ENCODE results near the gene ZNF326.

Gene ZNF326

DNA sequence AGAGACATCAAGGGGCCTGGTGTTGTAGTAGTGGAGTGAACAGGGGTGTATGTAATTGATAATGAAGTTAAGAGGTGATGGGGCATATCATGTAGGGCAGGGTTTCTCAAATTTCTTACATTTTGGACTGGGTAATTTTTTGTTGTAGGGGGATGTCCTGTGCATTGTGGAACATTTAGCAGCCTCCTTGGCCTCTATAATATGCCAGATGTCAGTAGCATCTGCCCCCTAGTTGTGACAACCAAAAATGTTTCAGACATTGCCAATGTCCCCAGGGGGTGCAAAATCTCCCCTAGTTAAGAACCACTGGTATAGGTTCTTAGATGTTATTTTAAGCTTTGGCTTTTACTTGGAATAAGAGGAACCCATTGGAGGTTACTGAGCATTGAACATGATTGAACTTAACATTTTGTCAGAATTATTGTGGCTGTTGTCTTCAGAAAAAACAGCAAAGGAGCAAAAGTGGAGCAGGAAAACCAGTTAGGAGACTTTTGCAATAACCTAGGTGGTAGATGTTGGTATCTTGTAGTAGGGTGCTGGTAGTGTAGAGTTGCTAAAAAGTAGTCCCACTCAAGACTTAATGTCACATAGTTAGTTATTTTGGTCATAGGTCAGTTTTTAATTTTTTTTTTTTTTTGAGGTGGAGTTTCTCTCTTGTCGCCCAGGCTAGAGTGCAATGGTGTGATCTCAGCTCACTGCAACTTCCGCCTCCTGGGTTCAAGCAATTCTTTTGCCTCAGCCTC lies 6.2 kb downstream of the ZNF326 start:
- Histone ChIP-seq H3K4me3 (ENCODE audit: low read depth, low read length, poor library complexity, severe bottlenecking) (no peak overlapping the region), H3F3A (ENCODE audit: insufficient read depth, low read length) (0 out of 2 replicates have a peak, but pooled peaks cover 4% of the 10 kb centered on the region), H3K27me3 (ENCODE audit: insufficient read depth, low read length) (no peaks in the 10 kb centered on the region), H4K20me1 (ENCODE audit: insufficient read depth, low read length) (no peaks in the 10 kb centered on the region), H3K4me1 (ENCODE audit: insufficient read depth, low read length, severe bottlenecking) (peaks cover 24% of the 10 kb centered on the region), H3K9me3 (ENCODE audit: low read length) (no peaks in the 10 kb centered on the region), H3K4me2 (ENCODE audit: low read length) (no peak overlapping the region), H3K27ac (ENCODE audit: low read depth, low read length, poor library complexity, severe bottlenecking) (no peak overlapping the region), H2AFZ (ENCODE audit: low read length) (no peak overlapping the region), H3K9ac (ENCODE audit: low read length) (no peak overlapping the region), H3K36me3 (ENCODE audit: insufficient read depth, low read length) (peaks cover 38% of the 10 kb centered on the region), H3K79me2 (ENCODE audit: insufficient read depth, low read length) (peaks cover 62% of the 10 kb centered on the region), H3K9me2 (ENCODE audit: low read depth, low read length) (no peaks in the 10 kb centered on the region)
- no peak for TF ChIP-seq EZH2 (IDR thresholded peaks at IDR 0.05; ENCODE audit: borderline replicate concordance, low read length)
- TF ChIP-seq, protein P1, sequence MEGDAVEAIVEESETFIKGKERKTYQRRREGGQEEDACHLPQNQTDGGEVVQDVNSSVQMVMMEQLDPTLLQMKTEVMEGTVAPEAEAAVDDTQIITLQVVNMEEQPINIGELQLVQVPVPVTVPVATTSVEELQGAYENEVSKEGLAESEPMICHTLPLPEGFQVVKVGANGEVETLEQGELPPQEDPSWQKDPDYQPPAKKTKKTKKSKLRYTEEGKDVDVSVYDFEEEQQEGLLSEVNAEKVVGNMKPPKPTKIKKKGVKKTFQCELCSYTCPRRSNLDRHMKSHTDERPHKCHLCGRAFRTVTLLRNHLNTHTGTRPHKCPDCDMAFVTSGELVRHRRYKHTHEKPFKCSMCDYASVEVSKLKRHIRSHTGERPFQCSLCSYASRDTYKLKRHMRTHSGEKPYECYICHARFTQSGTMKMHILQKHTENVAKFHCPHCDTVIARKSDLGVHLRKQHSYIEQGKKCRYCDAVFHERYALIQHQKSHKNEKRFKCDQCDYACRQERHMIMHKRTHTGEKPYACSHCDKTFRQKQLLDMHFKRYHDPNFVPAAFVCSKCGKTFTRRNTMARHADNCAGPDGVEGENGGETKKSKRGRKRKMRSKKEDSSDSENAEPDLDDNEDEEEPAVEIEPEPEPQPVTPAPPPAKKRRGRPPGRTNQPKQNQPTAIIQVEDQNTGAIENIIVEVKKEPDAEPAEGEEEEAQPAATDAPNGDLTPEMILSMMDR (IDR thresholded peaks at IDR 0.05; ENCODE audit: low read length): peak; percentile 36; the same call in 1 of the 2 replicates

DNA sequence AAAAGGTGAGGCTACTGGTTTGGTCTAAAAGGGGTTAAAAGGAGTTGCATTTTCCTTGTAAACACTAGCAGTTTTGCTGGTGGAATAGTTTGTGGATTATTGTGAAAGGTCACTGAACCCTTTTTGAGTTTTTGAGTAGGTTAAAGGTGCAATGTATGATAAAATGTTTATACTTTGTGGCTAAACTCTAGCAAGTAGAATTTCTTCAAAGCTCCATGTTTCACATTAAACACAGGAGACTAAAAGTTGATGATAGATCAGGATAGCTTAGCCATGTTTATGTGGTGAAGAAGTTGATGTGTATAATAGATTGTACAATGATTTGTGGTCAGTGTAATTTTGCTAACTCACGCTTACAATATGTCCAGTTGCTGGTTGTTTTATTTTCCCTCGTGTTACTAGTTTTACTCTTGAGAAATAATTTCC lies 13.1 kb downstream of the ZNF326 start:
- Histone ChIP-seq H3K27me3 (ENCODE audit: insufficient read depth, low read length) (no peaks in the 10 kb centered on the region), H3K4me1 (ENCODE audit: insufficient read depth, low read length, severe bottlenecking) (no peaks in the 10 kb centered on the region), H2AFZ (ENCODE audit: low read length) (no peak overlapping the region), H3K9ac (ENCODE audit: low read length) (no peak overlapping the region), H3K4me3 (ENCODE audit: low read depth, low read length, poor library complexity, severe bottlenecking) (no peak overlapping the region), H4K20me1 (ENCODE audit: insufficient read depth, low read length) (no peaks in the 10 kb centered on the region), H3K9me3 (ENCODE audit: low read length) (no peaks in the 10 kb centered on the region), H3K9me2 (ENCODE audit: low read depth, low read length) (no peaks in the 10 kb centered on the region), H3F3A (ENCODE audit: insufficient read depth, low read length) (no peaks in the 10 kb centered on the region), H3K27ac (ENCODE audit: low read depth, low read length, poor library complexity, severe bottlenecking) (no peak overlapping the region), H3K79me2 (ENCODE audit: insufficient read depth, low read length) (peaks cover 4% of the 10 kb centered on the region), H3K36me3 (ENCODE audit: insufficient read depth, low read length) (peaks cover 76% of the 10 kb centered on the region), H3K4me2 (ENCODE audit: low read length) (no peak overlapping the region)
- no peak for TF ChIP-seq EZH2 (IDR thresholded peaks at IDR 0.05; ENCODE audit: borderline replicate concordance, low read length)
- TF ChIP-seq, protein P1 (IDR thresholded peaks at IDR 0.05; ENCODE audit: low read length): no peak

DNA sequence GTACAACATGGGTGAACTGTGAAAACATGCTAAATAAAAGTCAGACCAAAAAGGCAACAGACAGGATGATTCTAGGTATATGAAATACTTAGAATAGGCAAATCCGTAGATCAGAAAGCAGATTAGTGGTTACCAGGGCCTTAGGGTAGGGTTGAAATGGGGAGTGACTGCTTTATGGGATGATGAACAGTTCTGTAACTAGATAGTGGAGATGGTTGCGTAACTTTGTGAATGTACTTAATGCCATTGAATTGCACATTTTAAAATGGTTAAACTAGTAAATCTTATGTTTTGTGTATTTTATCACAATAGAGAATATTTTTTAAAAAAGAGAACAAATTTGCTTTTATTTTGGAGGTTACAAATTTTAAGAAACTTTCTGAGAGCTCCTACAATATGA lies 17.4 kb downstream of the ZNF326 start:
- Histone ChIP-seq H3K4me3 (ENCODE audit: low read depth, low read length, poor library complexity, severe bottlenecking) (no peak overlapping the region), H3K27me3 (ENCODE audit: insufficient read depth, low read length) (no peaks in the 10 kb centered on the region), H3K9me3 (ENCODE audit: low read length) (no peaks in the 10 kb centered on the region), H3K9ac (ENCODE audit: low read length) (no peak overlapping the region), H3K4me1 (ENCODE audit: insufficient read depth, low read length, severe bottlenecking) (no peaks in the 10 kb centered on the region), H3K9me2 (ENCODE audit: low read depth, low read length) (no peaks in the 10 kb centered on the region), H3F3A (ENCODE audit: insufficient read depth, low read length) (no peaks in the 10 kb centered on the region), H4K20me1 (ENCODE audit: insufficient read depth, low read length) (no peaks in the 10 kb centered on the region), H3K79me2 (ENCODE audit: insufficient read depth, low read length) (no peaks in the 10 kb centered on the region), H3K4me2 (ENCODE audit: low read length) (no peak overlapping the region), H3K36me3 (ENCODE audit: insufficient read depth, low read length) (peaks cover 93% of the 10 kb centered on the region), H2AFZ (ENCODE audit: low read length) (no peak overlapping the region), H3K27ac (ENCODE audit: low read depth, low read length, poor library complexity, severe bottlenecking) (no peak overlapping the region)
- TF ChIP-seq, protein P1 (IDR thresholded peaks at IDR 0.05; ENCODE audit: low read length): no peak
- TF ChIP-seq EZH2 (IDR thresholded peaks at IDR 0.05; ENCODE audit: borderline replicate concordance, low read length): no peak

Measured in OCI-LY1 (cell line).